ENCODE results near the gene LYAR.

Gene LYAR, protein sequence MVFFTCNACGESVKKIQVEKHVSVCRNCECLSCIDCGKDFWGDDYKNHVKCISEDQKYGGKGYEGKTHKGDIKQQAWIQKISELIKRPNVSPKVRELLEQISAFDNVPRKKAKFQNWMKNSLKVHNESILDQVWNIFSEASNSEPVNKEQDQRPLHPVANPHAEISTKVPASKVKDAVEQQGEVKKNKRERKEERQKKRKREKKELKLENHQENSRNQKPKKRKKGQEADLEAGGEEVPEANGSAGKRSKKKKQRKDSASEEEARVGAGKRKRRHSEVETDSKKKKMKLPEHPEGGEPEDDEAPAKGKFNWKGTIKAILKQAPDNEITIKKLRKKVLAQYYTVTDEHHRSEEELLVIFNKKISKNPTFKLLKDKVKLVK

DNA sequence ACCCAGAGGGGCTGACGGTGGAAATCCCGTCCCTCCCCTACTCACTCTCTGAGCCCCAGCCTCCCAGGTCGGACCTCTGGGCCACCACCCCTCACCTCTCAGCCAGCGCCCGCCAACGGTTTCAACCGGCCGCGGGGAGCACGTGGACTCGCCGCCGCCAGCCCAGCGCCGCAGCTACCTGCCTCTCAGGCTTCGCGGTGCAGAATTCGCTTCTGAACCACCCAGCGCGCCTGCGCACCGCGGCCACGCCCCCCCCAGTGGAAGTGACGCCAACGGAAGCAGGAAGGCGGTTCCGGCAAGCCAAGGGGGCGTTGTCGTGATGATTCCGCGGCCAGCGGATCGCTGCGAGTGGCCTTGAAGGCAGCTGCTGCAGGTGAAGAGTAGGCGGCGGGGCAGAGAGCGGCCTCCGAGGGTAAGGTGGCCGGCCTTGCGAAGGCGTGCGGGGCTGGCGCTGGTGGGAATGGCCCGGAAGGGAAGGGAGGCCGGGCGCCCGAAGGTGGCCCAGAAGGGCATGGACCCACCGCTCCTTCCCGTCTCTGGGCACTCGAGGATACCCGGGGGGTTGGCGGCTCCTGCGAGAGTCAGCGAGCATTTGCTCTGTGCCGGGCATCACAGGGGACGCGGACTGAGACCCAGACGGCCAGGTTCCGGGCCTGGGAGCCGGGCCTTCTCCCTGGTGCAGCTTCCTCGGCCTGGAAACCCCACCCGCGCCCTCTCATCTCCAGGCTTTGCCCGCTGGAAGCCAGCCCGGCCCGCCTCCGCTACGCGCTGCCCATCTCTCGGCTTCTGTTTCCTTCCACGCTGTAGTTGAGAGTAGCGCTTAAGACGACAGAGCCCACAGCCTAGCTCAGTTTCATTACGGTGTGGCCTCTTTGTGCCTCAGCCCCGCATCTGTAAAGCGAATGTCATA is at the start of gene LYAR, which contains the start of gene ZBTB49:
TSS of gene LYAR (minus strand) at position 214 of the 910 bp plus-strand sequence. CDS start 6,412 bp downstream, outside the sequence.
TSS of gene ZBTB49 (plus strand) at position 311 of the 910 bp plus-strand sequence. CDS start 9,695 bp downstream, outside the sequence.
- in situ Hi-C loops (cut with MboI; ENCODE audit: low sequenced_read_pairs): no loop called here

DNA sequence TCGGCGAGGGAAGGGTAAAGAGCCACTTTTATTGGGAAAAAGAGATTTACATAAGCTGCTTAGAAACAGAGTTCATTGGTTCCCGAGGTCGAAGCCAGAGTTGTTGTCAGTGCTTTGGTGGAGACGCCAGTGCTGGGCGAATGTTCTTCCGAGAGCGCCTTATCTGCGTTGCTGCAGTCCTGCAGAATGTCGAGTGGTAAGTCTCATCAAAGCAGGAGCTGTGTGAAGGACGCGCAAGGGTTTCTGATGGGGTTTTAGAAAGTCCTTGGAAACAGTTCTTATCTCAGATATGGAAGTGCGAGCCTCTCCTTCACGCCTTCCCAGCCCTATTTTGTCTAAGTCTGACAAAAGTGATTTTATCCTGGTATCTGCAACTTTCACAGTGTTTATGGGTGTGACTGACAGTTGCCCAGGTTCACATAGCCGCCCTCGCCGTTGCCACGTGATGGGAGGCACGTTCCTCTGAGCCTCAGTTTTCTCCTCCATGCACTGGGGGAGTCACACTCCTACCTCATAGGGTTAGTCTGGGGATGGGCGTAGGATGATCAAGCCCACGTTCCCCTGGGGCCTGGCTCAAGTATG is 49.6 kb upstream of the LYAR start:
- in situ Hi-C loops (cut with MboI; ENCODE audit: low sequenced_read_pairs): no loop called here

DNA sequence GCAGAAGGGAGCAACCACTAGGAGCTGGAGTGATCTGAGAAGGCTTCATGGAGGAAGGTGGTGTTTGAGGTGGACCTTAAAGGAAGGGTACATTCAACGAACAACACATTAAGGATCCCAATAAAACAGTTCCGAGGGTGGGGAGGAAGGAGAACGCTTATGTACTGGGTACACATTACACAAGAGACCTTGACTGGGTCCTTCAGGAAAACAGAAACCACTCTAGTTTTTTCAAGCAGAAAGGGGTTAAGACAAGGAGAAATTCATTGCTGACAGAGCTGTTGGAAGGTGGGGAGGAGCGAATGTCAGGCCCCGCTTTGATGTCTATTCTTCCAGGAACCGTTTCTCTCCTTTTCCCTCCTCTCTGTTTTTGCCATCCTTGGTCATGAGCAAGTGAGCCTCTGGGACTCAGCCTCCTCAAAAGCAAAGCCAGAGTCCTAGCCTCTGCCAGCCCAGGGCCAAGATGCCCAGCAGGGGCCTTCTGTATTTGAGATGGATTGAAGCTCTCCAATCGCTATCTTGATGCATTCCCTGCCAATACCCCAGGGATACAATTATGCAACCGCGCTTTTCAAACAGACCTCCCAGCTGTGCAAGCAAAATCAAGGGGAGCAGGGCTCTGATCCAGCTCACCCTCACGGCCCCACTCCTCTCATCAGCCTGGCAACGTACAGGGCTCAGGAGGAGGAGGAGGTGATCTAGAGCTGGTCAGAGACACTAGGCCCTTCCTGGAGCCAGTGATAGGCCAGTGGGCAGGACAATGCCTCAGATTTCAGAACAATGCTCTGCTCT is 48.5 kb upstream of the LYAR start:
- in situ Hi-C loops (cut with MboI; ENCODE audit: low sequenced_read_pairs): no loop called here

DNA sequence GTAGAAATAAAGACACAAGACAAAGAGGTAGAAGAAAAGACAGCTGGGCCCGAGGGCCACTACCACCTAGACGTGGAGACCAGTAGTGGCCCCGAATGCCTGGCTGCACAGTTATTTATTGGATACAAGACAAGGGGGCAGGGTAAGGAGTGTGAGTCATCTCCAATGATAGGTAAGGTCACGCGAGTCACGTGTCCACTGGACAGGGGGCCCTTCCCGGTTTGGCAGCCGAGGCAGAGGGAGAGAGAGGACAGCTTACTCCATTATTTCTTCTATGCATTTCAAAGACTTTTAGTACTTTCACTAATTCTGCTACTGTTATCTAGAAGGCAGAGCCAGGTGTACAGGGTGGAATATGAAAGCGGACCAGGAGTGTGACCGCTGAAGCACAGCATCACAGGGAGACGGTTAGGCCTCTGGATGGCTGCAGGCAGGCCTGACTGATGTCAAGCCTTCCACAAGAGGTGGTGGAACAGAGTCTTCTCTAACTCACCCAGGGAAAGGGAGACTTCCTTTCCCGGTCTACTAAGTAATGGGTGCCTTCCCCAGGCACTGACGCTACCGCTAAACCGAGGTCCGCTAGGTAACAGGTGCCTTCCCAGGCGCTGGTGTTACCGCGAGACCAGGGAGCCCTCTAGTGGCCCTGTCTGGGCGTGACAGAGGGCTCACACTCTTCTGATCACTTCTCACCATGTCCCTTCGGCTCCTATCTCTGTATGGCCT is 45.0 kb upstream of the LYAR start:
- in situ Hi-C loops (cut with MboI; ENCODE audit: low sequenced_read_pairs): no loop called here

DNA sequence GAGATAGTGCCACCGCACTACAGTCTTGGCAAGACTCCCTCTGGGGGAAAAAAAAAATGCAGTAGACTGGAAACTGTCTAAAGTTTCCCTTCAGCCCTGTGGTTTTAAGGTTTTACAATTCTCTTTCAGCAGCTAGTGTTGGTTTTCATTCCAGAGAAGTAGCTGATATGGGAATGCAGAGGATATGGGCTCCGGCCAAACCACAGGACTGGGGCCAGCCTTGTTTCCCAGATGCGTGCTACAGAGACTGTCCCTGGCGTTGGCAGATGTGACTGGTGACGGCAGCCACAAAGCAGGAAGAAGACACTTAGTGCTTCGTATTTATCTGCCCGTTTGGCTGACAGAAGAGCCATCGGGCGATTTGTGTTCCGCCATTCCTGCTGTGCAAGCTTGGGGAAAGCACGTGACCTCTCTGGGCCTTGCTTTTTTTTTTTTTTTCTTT is 43.3 kb upstream of the LYAR start:
- in situ Hi-C loops (cut with MboI; ENCODE audit: low sequenced_read_pairs): no loop called here

DNA sequence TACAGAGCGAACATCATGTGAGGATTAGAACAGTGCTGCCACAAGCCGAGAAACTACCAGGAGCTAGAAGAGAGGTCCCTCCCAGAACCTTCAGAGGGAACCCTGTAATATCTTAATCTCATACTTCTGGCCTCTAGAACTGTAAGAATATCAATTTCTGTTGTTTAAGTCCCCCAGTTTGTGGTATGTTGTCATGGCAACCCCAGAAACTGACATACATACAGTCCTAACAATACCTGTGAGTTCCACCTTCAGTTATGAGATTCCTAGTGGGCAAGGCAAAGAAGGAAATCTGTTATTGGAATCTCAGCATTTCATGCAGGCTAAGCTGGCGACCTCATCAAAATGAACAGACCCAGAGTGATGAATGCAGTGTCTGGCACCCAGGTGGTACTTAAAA is 42.6 kb upstream of the LYAR start:
- in situ Hi-C loops (cut with MboI; ENCODE audit: low sequenced_read_pairs): no loop called here

DNA sequence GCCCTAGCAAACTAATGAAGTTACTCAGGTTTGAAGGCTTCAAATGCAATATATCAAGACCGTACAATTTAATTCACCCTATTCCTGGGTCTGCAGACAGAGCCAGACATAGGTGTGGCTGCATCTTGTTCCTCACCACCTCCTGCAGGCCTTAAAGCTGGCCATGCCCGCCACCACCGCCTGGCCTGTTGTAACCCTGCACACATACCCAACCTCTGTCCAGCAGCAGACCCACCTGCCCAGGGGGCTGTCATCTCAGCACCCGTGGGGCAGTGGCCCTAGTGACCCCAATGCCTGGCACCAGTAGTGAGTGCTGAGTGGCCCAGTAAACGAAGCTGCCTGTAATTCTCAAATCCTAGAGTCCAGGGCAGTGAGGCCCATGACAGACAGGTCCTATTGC is 40.8 kb upstream of the LYAR start:
- in situ Hi-C loops (cut with MboI; ENCODE audit: low sequenced_read_pairs): no loop called here

DNA sequence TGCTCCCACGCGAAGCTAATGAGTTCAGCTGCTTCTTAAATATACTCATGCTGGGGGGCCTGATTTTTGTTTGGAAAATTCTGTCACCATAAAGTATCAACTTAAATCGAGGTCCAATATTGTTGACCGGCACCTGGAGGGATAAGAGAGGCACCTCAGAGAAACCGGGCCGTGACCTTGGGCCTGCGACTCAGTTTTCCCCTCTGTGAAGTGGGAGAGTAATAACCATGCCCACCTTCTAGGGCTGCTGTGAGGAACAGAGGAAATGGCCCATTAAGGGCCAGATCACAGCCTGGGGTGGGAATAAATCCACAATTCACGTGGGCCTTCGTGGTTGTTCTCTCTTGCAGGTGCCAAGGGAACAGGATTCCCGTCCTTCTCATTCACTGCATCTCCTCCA is 39.5 kb upstream of the LYAR start:
- in situ Hi-C loops (cut with MboI; ENCODE audit: low sequenced_read_pairs): no loop called here

DNA sequence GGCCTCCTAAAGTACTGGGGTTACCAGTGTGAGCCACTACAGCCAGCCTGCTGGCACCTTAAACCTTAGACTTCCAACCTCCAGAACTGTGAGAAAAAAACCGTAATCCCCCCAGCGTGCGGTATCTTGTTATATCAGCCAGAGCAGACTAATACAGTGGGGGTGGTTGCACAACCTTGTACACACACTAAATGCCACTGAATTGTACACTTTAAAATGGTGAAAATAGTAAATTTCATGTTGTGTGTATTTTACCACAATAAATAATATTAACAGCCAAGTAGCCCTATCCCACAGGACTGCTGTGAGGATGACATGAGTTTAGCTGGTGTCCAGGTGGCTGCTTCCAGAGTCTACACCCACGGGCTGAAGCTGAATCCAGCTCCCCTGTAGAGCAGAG is 38.9 kb upstream of the LYAR start:
- in situ Hi-C loops (cut with MboI; ENCODE audit: low sequenced_read_pairs): no loop called here

DNA sequence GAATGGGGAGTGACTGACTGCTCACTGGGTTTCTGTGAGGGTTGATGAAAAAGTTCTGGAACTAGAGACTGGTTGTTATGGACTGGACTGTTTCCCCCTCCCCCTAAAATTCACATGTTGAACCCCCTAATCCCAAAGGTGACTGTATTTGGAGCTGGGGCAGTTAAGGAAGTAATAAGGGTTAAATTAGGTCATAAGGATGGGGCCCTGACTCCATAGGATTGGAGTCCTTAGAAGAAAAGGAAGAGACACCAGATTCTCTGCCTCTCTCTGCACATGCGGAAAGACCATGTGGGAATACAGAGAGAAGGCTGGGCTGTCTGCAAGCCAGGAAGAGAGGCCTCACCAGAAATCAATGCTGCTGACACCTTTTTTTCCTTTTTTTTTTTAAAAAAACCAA is 38.3 kb upstream of the LYAR start:
- in situ Hi-C loops (cut with MboI; ENCODE audit: low sequenced_read_pairs): no loop called here

DNA sequence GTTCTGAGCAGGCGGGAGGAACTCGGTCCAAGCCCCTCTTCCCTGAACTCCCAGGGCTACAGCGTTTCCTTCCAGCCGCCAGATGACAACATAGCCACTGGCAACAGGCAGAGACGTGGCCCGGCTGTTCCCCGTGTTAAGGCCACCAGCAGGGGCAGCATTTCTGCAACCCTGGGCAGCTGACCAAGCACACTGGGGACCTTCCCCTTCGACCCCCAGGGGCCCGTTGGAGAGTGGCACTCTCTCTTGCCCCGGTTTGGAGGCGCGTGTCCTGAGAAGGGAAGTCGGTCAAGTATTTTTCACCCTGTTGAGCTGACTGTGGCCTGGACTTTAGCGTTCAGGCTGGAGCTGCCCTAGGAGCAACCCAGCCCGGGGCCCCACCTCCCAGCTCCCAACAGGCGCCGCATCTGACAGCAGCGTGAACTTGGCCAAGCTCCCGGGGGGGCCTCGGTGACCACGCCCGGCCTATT is 37.7 kb upstream of the LYAR start:
- in situ Hi-C loops (cut with MboI; ENCODE audit: low sequenced_read_pairs): no loop called here

DNA sequence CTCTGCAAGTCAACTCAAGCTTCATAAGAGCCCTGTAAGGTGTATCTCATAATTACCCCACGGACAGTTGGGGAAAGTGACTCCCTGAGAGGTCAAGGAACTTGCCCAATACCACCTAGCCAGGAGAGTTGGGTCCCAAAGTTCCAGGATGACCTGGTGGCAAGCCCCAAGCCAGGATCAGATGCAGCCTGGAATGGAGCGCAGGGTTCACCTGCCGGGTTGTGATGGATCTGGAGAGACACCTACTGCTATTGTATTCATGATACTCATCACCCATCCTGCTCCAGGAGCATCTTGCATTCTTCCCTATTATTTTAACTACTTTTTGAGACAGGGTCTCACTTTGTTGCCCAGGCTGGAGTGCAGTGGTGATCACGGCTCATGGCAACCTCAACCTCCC is 36.2 kb upstream of the LYAR start:
- in situ Hi-C loops (cut with MboI; ENCODE audit: low sequenced_read_pairs): no loop called here

DNA sequence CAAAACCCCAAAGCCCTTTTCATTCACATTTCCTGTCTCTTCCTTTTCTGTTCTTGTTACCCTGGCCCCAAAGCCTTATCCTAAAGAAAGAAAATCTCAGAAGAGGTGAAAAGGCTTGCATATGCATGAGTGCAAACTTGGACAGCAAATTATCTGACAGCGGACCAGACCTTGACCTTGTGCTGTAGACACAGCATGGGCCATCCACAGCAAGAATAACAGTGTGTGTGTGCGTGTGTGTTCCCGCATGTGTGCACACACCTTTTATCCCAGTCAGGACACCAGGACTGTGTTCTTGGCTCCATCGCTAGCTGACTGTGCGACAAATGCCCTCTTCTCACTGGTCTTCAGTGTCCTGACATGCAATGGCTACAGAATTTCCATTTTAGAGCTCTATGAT is 35.4 kb upstream of the LYAR start:
- in situ Hi-C loops (cut with MboI; ENCODE audit: low sequenced_read_pairs): no loop called here

DNA sequence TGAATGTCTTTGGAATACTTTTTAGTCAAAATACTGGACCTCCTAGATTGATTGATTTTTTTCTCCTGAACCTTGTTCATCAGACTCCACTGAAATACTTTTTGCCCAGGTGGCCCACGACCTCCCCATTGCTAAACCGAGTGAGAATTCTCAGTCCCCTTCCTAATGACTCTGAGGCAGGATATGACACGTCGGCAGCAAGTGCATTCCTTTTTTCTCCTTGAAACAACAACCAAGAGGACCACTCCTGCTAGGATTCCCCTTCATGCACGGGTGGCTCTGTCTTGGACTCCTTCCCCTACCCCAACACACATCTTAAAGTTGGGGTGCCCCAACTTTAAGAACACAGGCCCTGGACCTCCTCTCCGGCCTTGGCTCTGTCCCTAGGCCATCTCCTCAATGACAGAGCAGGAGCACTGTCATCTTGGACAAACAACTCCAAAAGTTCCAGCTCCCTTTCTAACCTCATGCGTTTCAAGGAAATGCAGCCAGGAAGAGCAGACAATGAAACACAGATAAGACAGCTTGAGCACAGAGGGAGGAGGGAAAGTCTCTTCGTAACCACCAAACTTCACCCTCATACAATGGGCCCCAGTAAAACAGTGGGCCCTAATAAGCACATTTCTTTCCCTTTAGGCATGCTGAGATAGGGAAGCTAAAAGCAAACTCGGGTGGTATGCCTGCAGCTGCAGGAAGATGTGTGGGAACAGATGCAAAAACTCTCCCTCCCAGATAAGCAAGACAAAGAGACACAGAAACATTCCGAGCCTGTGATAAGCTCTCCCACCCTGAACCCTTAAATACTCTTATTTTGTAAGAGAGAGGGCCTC is 34.0 kb upstream of the LYAR start:
- in situ Hi-C loops (cut with MboI; ENCODE audit: low sequenced_read_pairs): no loop called here

DNA sequence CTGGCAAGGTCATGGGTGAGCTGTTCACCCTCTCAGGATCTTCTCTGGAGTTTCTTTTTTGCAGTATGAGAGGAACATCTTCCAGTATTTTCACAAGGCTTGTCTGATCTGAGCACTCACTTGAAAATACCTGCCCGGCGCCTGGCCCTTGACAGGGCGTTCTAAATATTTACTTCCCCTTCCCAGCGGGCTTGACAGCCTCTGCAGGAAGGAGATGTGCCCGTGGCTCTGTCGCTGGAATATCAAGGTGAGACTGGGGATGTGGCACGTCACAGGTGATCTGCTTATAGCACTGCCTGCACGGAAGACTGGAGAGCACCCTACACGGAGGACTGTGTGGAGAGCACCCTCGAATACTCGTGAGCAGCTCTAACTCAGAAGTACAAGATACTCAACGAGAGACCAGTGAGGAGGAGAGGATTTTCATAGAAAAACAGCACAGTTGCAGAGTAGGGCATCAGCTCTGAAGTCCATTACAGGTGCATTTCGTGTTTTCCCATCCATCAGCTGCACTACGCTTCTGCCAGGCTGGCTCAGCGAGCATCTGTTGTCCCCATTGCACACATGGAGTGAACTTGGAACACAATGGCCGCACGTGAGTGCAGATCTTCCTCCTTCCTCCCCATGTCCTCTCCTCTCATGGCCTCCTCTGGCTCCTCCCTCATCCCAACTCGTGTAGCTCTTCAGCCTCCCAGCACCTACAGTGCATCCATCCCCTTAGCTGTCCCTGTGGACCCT is 32.2 kb upstream of the LYAR start:
- in situ Hi-C loops (cut with MboI; ENCODE audit: low sequenced_read_pairs): no loop called here

DNA sequence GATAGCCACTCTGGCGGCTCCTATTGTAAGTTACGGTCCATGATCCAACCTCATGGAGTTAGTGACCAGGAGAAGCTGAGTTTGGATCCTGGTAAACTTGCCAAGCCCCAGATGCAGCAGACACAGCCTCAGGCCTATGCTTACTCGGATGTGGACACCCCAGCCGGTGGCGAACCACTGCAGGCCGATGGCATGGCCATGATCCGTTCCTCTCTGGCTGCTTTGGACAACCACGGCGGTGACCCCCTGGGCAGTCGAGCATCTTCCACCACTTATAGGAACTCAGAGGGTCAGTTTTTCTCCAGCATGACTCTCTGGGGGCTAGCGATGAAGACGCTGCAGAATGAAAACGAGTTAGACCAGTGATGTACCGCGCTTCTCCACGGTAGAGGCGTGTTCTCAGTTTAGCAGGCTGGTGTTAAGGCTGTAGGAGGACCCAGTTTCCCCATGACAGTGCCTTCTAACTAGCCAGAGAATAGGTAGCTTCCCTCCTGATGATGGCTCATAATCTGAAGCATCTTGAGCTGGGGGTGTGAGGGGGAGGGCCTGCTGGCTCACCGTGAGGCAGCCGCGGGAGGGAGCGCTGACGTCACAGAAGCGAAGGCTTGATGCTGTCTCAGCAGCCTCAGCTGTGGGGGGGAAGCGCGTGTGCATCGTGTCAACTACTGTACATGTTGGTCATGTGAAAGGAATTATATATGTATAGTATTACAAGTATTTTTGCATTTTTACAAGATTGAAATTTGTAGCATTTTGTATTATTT is 31.2 kb upstream of the LYAR start:
- in situ Hi-C loops (cut with MboI; ENCODE audit: low sequenced_read_pairs): no loop called here

DNA sequence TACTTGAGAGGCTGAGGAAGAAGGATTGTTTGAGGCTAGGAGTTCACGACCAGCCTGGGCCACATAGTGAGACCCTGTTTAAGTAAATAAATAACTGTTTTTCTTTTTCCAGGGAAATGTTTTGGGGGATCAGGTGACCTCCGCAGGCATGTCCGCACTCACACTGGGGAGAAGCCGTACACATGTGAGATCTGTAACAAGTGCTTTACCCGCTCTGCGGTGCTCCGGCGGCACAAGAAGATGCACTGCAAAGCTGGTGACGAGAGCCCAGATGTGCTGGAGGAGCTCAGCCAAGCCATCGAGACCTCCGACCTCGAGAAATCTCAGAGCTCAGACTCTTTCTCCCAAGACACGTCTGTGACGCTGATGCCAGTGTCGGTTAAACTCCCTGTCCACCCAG is 30.6 kb upstream of the LYAR start:
- in situ Hi-C loops (cut with MboI; ENCODE audit: low sequenced_read_pairs): no loop called here

All from HL-60/S4 (cell line).